Vagina (tissue), 2 donors: Measurements from ENCODE around the gene CCL20. TPM values are rescaled to one million over a fixed set of nuclear protein-coding genes. Genes with fewer than 3 reads are reported as not detected.
"Not testable (repeated sequence)": the region's sequence is repeated elsewhere in the genome, so short reads cannot be mapped to it uniquely, and the experiment has no call there.

ENCODE experiments used
- DNase-seq, 2 donors: peaks; one replicate each; pipeline ENCODE4 v3.0.0-alpha.2; 2017; ENCODE audit errors: extremely low spot score in 2 of 2
- H3K27ac ChIP-seq: fragments of 200-600 bp; sonication (generic); one replicate; pipeline ENCODE4 v1.5.1; 2019
- H3K27me3 ChIP-seq: fragments of 200-600 bp; sonication (generic); one replicate; pipeline ENCODE4 v1.5.1; 2019
- H3K36me3 ChIP-seq, 2 donors: fragments of 200-600 bp; sonication (generic); one replicate each; pipeline ENCODE4 v1.5.1; 2017 to 2019
- H3K4me1 ChIP-seq: fragments of 200-600 bp; sonication (generic); one replicate; pipeline ENCODE4 v1.5.1; 2019
- H3K4me3 ChIP-seq, 2 donors: fragments of 200-600 bp; sonication (generic); 1 replicate in 1 of 2; 2 replicates in 1 of 2; pipeline ENCODE4 v1.5.1; 2016 to 2019
- H3K9me3 ChIP-seq: fragments of 200-600 bp; sonication (generic); one replicate; pipeline ENCODE4 v1.5.1; 2019
- CTCF ChIP-seq, 3 experiments: fragments of 450-650 bp in 2 of 3; fragments of 200-600 bp in 1 of 3; sonication (generic) in 1 of 3; IDR thresholded peaks; one replicate each; pipeline ENCODE4 v1.5.1; 2017 to 2019; ENCODE audit warnings: antibody characterized with exemption in 3 of 3, mild to moderate bottlenecking in 2 of 3, moderate library complexity in 2 of 3
- POLR2A ChIP-seq, 2 donors: fragments of 450-650 bp; IDR thresholded peaks; one replicate each; pipeline ENCODE4 v1.6.1; 2017; ENCODE audit warnings: antibody characterized with exemption in 2 of 2, mild to moderate bottlenecking in 2 of 2, moderate library complexity in 2 of 2
- POLR2AphosphoS5 ChIP-seq, 2 donors: sonication (generic); formaldehyde crosslinking; IDR thresholded peaks; one replicate each; pipeline ENCODE4 v1.9.0; 2017; ENCODE audit warnings: antibody characterized with exemption in 2 of 2, mild to moderate bottlenecking in 2 of 2, low read depth in 1 of 2; ENCODE audit not compliant: insufficient read depth in 1 of 2
- intact Hi-C: fragments of 100-400 bp; cut with DNase I; formaldehyde crosslinking; loops from one replicate; pipeline ENCODE4 v1.15.1; 2023
- total RNA-seq: library from RNA; depleted of rRNA; stranded (reverse); fragments of >200 nt; gene quantifications from one replicate; pipeline ENCODE4 v1.2.3, GENCODE V29; 2016

The CCL20 gene
- total RNA-seq, 1 donor from 2014 or later = not detected

- no peak for DNase-seq
- H3K27ac ChIP-seq = no peak overlapping the region
- H3K27me3 ChIP-seq = no peaks in the 10 kb centered on the region
- H3K9me3 ChIP-seq = no peaks in the 10 kb centered on the region
- H3K4me1 ChIP-seq = peaks cover 4% of the 10 kb centered on the region
- H3K4me3 ChIP-seq = no peak overlapping the region
- H3K36me3 ChIP-seq = no peaks in the 10 kb centered on the region
- TF ChIP-seq POLR2A (IDR thresholded peaks at IDR 0.05) (no peak), POLR2AphosphoS5 (IDR thresholded peaks at IDR 0.05; ENCODE audit: insufficient read depth in 1 of 2, low read depth in 1 of 2) (no peak)
- intact Hi-C loops = no loop called here
Observed at GRCh38 chr2:227828477-227828912, 14.9 kb downstream of the CCL20 start.

- Histone ChIP-seq H3K36me3 (no peaks in the 10 kb centered on the region), H3K27ac (no peak overlapping the region), H3K4me1 (peaks cover 4% of the 10 kb centered on the region), H3K27me3 (no peaks in the 10 kb centered on the region), H3K4me3 (no peak overlapping the region), H3K9me3 (no peaks in the 10 kb centered on the region)
- no peak for DNase-seq
- intact Hi-C loops = no loop called here
- TF ChIP-seq POLR2A (IDR thresholded peaks at IDR 0.05) (no peak), POLR2AphosphoS5 (IDR thresholded peaks at IDR 0.05; ENCODE audit: insufficient read depth in 1 of 2, low read depth in 1 of 2) (no peak)
Observed at GRCh38 chr2:227829337-227829736, 15.7 kb downstream of the CCL20 start.

- TF ChIP-seq CTCF (IDR thresholded peaks at IDR 0.05) = no peak
- no peak for TF ChIP-seq POLR2A (IDR thresholded peaks at IDR 0.05)
- no peak for TF ChIP-seq POLR2AphosphoS5 (IDR thresholded peaks at IDR 0.05; ENCODE audit: insufficient read depth in 1 of 2, low read depth in 1 of 2)
- no peak overlapping the region for H3K27ac ChIP-seq
- intact Hi-C loops = no loop called here
- H3K9me3 ChIP-seq = no peaks in the 10 kb centered on the region
- H3K4me3 ChIP-seq = no peak overlapping the region
- no peaks in the 10 kb centered on the region for H3K4me1 ChIP-seq
- H3K36me3 ChIP-seq = no peaks in the 10 kb centered on the region
- no peaks in the 10 kb centered on the region for H3K27me3 ChIP-seq
- DNase-seq = no peak
Observed at GRCh38 chr2:227834423-227834822, 20.8 kb downstream of the CCL20 start.

GRCh38 chr2:227834916-227835650, 21.4 kb downstream of the CCL20 start:
- Histone ChIP-seq H3K27ac (no peak overlapping the region), H3K27me3 (no peaks in the 10 kb centered on the region), H3K4me3 (no peak overlapping the region), H3K36me3 (no peaks in the 10 kb centered on the region), H3K4me1 (no peaks in the 10 kb centered on the region), H3K9me3 (no peaks in the 10 kb centered on the region)
- no peak for DNase-seq
- intact Hi-C loops = no loop called here
- TF ChIP-seq CTCF (IDR thresholded peaks at IDR 0.05) (no peak), POLR2AphosphoS5 (IDR thresholded peaks at IDR 0.05; ENCODE audit: insufficient read depth in 1 of 2, low read depth in 1 of 2) (no peak), POLR2A (IDR thresholded peaks at IDR 0.05) (no peak)

GRCh38 chr2:227839339-227840129, 25.9 kb downstream of the CCL20 start:
- DNase-seq, H3K27me3 ChIP-seq, H3K9me3 ChIP-seq, H3K27ac ChIP-seq, H3K36me3 ChIP-seq, intact Hi-C loops, H3K4me1 ChIP-seq, H3K4me3 ChIP-seq: not testable (repeated sequence)

GRCh38 chr2:227846831-227847230, 33.2 kb downstream of the CCL20 start:
- H3K4me3 ChIP-seq = no peak overlapping the region
- intact Hi-C loops = no loop called here
- TF ChIP-seq POLR2AphosphoS5 (IDR thresholded peaks at IDR 0.05; ENCODE audit: insufficient read depth in 1 of 2, low read depth in 1 of 2) (no peak), POLR2A (IDR thresholded peaks at IDR 0.05) (no peak), CTCF (IDR thresholded peaks at IDR 0.05) (no peak)
- H3K27me3 ChIP-seq = no peaks in the 10 kb centered on the region
- no peaks in the 10 kb centered on the region for H3K9me3 ChIP-seq
- DNase-seq = no peak
- H3K36me3 ChIP-seq = no peaks in the 10 kb centered on the region
- H3K4me1 ChIP-seq = no peaks in the 10 kb centered on the region
- H3K27ac ChIP-seq = no peak overlapping the region
